Measurements from ENCODE around the gene COL8A1.

The COL8A1 gene

DNA sequence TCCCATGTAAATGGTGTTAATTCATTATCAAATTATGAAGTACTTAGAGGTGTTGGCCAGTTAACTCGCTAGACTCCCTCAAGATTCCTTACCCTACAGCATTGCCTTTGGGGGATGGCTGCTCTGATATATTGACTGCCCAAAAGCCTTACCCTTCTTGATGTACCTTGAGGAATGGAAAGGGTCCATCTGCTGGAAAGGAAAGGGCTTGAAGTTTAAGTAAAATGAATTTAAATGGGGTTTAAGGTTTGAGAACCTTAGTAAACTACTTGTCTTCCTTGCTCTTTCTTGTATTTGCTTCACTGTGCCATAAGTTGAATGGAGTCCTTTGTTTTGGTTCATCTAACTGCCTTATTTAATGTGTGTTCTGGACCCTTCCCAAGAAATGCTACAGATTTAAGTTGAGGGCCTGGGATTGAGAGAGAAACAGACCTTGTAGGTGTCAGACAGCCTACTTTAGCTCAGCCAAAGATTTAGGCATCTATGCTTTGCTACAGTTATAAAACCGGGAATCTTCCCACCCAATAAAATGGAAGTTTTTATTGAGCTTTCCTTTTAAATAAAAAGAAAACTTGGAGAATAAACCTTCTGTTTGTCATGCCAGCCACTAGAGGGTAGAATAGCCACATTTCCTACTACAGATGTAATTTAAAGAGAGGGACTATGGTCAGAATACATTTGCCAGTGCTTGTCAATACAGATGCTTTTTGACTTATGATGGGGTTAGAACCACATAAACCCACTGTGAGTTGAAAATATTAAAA lies 204.6 kb downstream of the COL8A1 start:
- Histone ChIP-seq H3K9me3 (ENCODE audit: control insufficient read depth, low read depth, low read length) (no peaks in the 10 kb centered on the region), H3K36me3 (ENCODE audit: control insufficient read depth, low read depth, low read length) (no peaks in the 10 kb centered on the region), H3K27ac (ENCODE audit: low read length) (no peak overlapping the region), H3K4me1 (ENCODE audit: control insufficient read depth, low read depth, low read length) (peaks cover 10% of the 10 kb centered on the region), H3K4me3 (ENCODE audit: low read length) (no peak overlapping the region), H3K27me3 (ENCODE audit: control insufficient read depth, insufficient read depth, low read length) (no peaks in the 10 kb centered on the region), H3K9ac (ENCODE audit: low read length) (no peak overlapping the region)

DNA sequence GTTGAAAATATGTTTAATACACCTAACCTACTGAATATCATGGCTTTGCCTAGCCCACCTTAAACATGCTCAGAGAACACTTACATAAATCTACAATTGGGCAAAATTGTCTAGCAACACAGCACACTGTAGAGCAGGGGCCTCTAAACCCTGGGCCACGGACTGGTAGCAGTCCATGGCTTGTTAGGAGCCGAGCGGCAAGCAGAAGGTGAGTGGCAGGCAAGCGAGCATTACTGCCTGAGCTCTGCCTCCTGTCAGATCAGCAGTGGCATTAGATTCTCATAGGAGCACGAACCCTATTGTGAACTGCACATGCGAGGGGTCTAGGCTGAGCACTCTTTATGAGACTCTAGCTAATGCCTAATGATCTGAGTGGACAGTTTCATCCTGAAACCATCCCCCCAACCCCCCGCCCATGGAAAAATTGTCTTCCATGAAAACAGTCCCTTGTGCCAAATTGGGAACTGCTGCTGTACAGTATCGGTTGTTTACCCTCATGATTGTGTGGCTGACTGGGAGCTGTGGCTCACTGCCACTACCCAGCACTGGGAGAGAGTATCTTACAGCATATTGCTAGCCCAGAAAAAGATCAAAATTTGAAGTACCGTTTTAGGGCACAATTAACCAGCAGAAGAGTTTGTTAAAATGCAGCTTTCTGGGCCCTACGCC lies 205.3 kb downstream of the COL8A1 start:
- Histone ChIP-seq H3K4me1 (ENCODE audit: control insufficient read depth, low read depth, low read length) (peaks cover 10% of the 10 kb centered on the region), H3K9ac (ENCODE audit: low read length) (no peak overlapping the region), H3K4me3 (ENCODE audit: low read length) (no peak overlapping the region), H3K36me3 (ENCODE audit: control insufficient read depth, low read depth, low read length) (no peaks in the 10 kb centered on the region), H3K9me3 (ENCODE audit: control insufficient read depth, low read depth, low read length) (no peaks in the 10 kb centered on the region), H3K27ac (ENCODE audit: low read length) (no peak overlapping the region), H3K27me3 (ENCODE audit: control insufficient read depth, insufficient read depth, low read length) (no peaks in the 10 kb centered on the region)

DNA sequence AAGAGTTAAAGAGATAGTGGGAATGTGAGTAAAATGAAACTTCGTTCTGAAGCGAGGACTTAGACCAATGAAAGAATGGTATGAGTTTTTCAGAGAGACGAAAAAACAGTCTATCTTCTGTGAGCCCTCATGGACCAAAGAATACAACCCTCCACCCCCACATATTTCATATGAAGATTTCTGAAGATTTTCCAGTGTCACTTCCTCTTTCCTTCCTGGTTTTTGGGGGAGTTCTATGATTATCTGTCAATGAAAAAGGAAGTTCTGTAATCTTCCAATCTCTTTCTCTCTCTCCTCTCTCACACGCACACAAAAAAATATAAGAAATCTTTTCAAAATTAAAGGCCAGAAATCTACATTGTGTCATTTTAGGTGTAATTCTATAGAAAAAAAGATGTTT lies 206.9 kb downstream of the COL8A1 start:
- no peak overlapping the region for H3K27ac ChIP-seq (ENCODE audit: low read length)
- H3K27me3 ChIP-seq (ENCODE audit: control insufficient read depth, insufficient read depth, low read length): no peaks in the 10 kb centered on the region
- H3K36me3 ChIP-seq (ENCODE audit: control insufficient read depth, low read depth, low read length): no peaks in the 10 kb centered on the region
- H3K4me1 ChIP-seq (ENCODE audit: control insufficient read depth, low read depth, low read length): peaks cover 10% of the 10 kb centered on the region
- H3K9me3 ChIP-seq (ENCODE audit: control insufficient read depth, low read depth, low read length): no peaks in the 10 kb centered on the region
- H3K4me3 ChIP-seq (ENCODE audit: low read length): no peak overlapping the region
- H3K9ac ChIP-seq (ENCODE audit: low read length): no peak overlapping the region

DNA sequence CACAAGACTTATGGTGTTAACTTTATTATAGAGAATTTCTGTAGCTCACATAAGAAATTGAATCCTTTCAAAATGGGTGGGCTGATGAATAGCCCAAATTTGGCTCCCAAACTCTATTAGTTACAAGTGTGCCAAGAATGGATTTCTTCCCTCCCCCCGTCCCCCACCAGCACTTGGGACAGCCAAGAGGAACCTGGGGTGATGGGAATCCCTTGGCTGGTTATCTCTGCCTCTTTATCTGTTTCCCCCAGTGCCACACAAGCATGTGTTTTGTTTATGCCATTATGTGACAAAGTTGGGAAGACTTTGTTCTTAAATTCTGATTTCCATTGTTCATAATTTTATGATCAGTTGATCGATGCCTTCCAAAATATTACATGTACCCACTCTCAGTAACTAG lies 207.6 kb downstream of the COL8A1 start:
- Histone ChIP-seq H3K4me3 (ENCODE audit: low read length) (no peak overlapping the region), H3K27ac (ENCODE audit: low read length) (peak overlapping the region; percentile 51), H3K36me3 (ENCODE audit: control insufficient read depth, low read depth, low read length) (no peaks in the 10 kb centered on the region), H3K27me3 (ENCODE audit: control insufficient read depth, insufficient read depth, low read length) (no peaks in the 10 kb centered on the region), H3K9ac (ENCODE audit: low read length) (no peak overlapping the region), H3K4me1 (ENCODE audit: control insufficient read depth, low read depth, low read length) (peaks cover 10% of the 10 kb centered on the region), H3K9me3 (ENCODE audit: control insufficient read depth, low read depth, low read length) (no peaks in the 10 kb centered on the region)

DNA sequence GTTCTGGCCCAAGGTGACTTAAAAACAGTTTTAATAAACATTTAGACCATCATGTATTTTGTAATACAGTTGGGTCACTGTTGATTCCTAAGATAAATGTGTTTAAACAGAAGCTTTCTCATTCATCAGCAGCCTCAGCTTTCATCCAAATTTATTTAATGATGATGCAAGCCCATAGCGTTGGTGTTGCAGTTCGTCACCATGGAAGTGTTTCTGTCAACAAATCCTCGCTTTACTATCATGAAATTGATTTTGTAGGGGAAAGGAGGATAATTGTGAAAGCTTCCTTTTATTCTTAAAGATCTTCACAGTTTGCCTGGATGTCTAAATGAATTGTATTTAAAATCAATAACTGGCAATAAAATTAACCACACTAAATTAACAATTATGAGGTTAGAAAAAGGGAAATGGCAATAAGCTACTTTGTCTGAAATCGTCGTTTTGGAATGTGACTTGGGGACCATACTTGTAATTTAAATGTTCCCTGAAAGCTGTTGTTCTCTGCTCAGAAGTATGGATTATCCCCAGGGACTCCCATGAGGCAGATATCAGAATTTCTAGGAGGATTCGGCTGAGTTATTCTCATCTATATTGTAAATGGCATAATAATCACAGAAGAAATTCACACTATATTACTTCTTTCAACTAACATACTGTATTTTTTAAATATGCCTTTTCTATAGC lies 208.2 kb downstream of the COL8A1 start:
- Histone ChIP-seq H3K4me1 (ENCODE audit: control insufficient read depth, low read depth, low read length) (peaks cover 10% of the 10 kb centered on the region), H3K27me3 (ENCODE audit: control insufficient read depth, insufficient read depth, low read length) (no peaks in the 10 kb centered on the region)

DNA sequence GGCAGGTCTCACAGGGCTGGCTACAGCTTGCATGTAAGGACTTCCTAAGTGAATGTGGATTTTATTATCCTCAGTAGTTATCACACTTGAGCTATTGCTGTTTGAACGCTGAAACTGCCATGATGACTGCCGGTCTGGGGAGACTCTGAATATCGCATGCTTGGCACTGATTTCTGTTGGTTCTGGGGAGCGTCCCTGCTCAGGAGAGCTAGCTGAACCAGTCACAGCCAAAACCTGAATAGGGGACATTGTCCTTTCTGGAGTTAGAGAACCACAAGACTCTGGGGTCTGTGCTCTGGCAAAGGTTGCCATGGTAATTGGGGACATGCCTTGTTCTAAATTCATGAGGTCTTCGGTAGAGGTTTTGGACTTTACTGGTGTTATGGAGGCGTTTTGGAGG lies 210.0 kb downstream of the COL8A1 start:
- Histone ChIP-seq H3K4me1 (ENCODE audit: control insufficient read depth, low read depth, low read length) (peaks cover 13% of the 10 kb centered on the region), H3K9me3 (ENCODE audit: control insufficient read depth, low read depth, low read length) (no peaks in the 10 kb centered on the region), H3K27ac (ENCODE audit: low read length) (no peak overlapping the region), H3K4me3 (ENCODE audit: low read length) (no peak overlapping the region), H3K9ac (ENCODE audit: low read length) (no peak overlapping the region), H3K27me3 (ENCODE audit: control insufficient read depth, insufficient read depth, low read length) (no peaks in the 10 kb centered on the region), H3K36me3 (ENCODE audit: control insufficient read depth, low read depth, low read length) (no peaks in the 10 kb centered on the region)

More for the DNA sequence above, 208.2 kb downstream of the COL8A1 start:
- Histone ChIP-seq H3K27ac (ENCODE audit: low read length) (peak overlapping the region; percentile 51), H3K4me3 (ENCODE audit: low read length) (no peak overlapping the region), H3K9me3 (ENCODE audit: control insufficient read depth, low read depth, low read length) (no peaks in the 10 kb centered on the region), H3K36me3 (ENCODE audit: control insufficient read depth, low read depth, low read length) (no peaks in the 10 kb centered on the region), H3K9ac (ENCODE audit: low read length) (no peak overlapping the region)
